NCI-H1417 (cell line): Measurements from ENCODE around the gene CCDC157.
"Not testable (repeated sequence)": the region's sequence is repeated elsewhere in the genome, so short reads cannot be mapped to it uniquely, and the experiment has no call there.

ENCODE experiments used
- DNase-seq, 3 experiments: peaks; one replicate each; lab custom pipeline; 2025; lab: John Stamatoyannopoulos, UW

Gene CCDC157

DNA sequence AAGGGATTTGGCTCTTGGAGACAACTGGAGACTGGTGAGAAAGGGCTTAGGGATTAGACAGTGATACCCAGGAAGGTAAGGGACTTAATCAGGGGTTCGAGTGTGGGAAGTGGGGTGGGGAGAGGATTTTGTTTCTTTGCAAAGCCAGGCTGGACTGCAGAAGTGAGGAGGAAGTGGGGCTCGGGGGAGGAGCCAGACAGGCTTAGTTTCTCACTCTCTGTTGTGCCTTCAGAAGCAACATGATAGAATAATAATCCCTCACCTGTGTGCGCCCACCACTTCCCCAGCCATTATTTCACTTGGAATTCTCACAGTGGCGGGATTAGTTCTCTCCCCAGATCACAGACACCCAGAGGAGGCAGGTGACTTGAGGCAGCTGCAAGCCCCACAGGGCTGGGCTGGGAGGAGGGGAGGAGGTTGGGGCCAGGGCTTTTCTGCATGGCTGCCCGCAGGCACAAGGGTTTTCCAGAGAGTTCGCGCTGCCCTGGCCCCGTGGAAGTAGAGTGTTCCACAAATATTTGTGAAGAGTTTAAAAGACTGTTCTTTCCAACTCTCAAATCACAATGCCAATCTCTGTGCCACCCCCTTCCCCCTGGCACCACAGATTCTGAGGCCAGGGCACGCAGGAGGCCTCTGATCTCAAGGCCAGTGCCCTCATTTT lies 36.0 kb downstream of the CCDC157 start:
- DNase-seq: peak in 2 of 3 experiments; percentile 3 to 8

- DNase-seq: no peak
These were observed 36.5 kb downstream of the CCDC157 start for GRCh38 chr22:30393322-30393680.

- DNase-seq: no peak
These were observed 37.1 kb downstream of the CCDC157 start for GRCh38 chr22:30393885-30394284.

- peak; percentile 26 to 54 (median 50) for DNase-seq
These were observed 40.3 kb downstream of the CCDC157 start, which contains the start of gene SEC14L2 for GRCh38 chr22:30396871-30397655. TSS of gene SEC14L2 (plus strand) at chr22:30397018. CDS start at chr22:30397117, 99 bp downstream.

DNA sequence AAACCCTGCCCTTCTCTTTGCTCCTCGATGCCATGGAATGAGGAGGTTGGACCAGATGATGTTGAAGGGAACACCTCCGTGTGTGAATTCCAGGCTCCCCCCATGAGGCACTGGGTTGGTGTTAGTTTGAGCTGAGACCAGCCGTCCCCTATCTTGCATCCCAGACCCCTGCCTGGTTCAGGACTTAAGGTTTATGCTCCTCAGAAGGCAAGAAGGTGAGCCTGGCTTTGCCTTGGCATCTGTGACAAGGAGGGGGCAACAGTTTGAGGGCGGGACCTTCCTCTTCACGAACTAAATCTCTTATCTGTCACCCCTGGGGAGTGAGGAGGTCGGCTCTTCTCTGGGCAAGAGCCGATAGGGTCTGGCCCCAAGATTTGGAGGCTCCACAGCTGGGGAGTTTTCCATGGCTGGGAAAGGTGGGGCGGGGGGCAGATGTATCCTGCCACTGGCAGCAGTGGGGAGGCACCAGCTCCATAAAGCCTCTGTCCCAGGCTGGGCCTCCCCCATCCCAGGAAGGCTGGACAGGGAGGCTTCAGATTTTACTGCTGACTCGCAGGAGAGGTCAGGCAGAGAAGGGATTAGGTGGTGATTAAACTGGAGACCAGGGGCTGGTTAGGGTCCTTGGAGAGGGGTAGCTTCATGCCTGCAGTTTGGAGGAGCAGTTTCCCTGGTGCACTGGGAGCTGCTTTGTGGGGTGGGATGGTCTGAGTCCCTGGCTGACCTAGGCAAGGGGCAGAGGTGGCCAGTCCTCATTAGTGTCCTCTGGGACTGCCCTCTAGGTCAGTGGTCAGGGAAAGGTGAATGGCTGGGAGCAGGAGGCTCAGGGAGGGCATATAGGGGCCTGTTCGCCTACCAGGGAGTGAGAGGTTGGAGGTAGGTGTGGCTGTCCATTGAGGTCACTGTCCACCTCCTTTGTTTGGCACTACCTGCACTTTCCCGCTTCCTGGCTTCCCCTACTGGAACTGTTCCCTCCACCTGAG lies 41.1 kb downstream of the CCDC157 start:
- DNase-seq: no peak

DNA sequence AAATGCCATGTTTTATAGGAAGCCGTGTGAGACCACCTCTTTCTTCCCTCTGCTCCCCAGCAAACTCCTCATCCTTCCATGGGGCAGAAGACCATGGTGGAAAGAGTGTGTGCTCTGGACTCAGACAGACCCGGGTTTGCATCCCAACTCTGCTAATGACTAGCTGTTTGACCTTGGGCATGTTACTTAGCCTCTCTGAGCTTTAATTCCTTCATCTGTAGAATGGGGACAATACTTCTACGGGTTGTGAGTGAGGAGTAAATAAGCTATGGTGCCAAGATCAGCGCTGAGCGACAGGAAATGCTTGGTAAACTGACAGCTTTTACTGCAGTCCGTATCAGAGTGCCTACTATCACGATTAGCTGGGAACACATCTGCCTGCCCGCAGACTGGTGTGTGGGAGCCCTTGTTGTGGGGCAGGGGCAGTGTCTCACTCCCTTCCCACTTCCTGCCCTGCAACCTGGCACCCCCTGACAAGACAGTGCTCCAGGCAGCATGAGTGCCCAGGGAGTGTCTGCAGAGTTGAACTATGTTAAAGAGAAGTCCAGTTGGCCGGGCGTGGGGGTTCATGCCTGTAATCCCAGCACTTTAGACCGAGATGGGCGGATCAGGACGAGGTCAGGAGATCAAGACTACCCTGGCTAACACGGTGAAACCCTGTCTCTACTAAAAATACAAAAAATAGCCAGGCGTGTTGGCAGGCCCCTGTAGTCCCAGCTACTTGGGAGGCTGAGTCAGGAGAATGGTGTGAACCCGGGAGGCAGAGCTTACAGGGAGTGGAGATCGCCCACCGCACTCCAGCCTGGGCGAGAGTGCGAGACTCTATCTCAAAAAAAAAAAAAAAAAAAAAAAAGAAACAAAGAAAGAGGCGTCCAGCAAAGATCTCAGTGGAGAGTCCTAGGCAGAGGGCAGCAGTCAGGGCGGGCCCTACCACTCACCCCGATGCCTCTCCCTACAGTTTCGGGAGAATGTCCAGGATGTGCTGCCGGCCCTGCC lies 42.2 kb downstream of the CCDC157 start:
- DNase-seq: no peak

DNA sequence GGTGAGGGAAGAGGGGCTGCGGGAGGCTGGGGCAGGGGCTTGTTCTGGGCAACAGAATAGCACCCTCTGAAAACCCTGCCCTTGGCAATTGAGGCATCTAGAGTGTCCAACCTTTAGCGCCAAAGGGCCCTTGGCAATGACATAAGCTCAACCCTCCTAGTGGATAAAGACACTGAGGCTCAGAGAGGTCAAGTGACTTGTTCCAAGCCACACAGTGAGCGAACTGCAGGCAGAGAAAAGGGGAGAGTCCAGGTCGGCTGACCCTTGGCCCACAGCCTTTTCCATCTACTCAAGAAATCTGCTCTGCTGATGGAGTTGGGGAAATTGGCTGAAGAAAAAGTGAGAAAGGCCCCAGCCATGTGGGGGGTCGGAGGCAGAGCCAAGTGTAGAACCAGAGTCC lies 42.9 kb downstream of the CCDC157 start:
- no peak for DNase-seq

DNA sequence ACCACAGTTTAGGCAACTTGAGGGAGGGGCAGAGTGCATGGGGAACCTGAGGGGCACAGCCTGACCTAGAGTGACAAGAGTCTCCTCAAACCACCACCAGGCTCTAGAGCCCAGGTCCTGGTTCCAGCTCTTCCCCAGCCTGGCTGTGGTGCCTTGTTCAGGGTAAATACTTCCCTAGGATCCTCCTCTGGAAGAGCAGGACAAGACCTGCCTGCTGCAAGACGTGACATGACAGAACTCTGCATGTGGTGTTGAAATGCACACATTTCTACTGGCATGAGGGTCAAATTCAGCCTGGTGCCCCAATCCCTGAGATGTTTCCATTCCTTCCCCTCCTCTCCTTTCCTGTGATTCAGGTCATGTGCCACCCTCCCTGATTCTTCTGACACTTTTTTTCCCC lies 43.4 kb downstream of the CCDC157 start:
- no peak for DNase-seq

- not testable (repeated sequence) for DNase-seq
These were observed 44.2 kb downstream of the CCDC157 start for GRCh38 chr22:30401024-30401423.

DNA sequence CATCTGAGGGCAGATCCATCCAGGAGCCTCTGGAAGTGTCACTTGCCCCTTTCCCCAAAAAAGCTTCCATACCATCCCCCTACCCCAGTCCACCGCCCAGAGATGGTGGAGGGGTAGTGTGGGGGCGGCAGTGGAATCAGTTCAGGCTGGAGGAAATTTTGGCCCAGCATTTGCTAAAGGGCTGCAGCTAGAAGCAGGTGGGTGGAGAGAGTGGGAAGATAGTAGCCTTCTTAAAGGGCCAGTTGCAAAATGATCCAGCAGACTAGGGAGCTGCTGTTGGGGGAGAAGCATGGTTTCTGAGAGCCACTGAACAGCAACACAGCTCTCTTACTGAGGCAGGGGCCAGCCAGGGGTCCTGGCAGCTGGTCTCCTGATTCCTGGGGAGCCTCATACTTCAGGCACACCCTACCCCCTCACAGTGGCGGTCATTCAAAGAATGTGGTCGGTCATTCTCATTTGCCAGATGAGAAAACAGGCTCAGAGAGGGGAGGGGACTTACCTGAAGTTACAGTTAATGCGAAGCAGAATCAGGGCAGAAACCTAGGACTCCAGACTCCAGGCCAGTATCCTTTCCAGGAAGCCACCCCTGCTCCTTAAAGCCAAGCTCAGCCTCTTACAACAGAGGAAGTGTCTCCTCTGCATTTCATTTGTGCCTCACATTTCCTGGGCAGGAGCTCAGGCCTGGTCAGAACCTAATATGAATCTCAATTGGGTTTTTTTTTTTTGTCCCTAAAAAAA lies 45.4 kb downstream of the CCDC157 start:
- DNase-seq: no peak

GRCh38 chr22:30402766-30403104 lies 45.9 kb downstream of the CCDC157 start:
- DNase-seq: not testable (repeated sequence)

DNA sequence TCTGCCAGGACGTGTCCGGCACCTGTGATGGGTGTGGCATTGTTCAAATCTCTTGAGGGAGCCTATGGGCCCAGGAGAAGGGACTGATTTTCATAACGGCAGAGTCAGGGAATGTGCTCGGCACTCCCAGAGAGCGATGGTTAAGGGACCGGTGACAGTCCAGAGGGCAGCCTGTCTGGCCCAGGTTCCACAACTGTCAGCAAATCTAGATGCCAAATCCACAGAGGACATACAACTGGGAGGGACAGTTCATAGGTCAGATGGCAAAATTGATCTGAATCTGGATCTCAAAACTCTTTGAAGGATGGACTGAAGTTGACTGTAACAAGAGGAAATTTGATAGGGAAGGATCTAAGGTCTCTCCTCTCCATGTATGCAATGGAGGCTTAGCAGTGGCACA lies 47.5 kb downstream of the CCDC157 start:
- no peak for DNase-seq

- DNase-seq: no peak
These were observed 48.9 kb downstream of the CCDC157 start for GRCh38 chr22:30405731-30406130.

GRCh38 chr22:30406400-30406799 lies 49.6 kb downstream of the CCDC157 start:
- DNase-seq: no peak

DNA sequence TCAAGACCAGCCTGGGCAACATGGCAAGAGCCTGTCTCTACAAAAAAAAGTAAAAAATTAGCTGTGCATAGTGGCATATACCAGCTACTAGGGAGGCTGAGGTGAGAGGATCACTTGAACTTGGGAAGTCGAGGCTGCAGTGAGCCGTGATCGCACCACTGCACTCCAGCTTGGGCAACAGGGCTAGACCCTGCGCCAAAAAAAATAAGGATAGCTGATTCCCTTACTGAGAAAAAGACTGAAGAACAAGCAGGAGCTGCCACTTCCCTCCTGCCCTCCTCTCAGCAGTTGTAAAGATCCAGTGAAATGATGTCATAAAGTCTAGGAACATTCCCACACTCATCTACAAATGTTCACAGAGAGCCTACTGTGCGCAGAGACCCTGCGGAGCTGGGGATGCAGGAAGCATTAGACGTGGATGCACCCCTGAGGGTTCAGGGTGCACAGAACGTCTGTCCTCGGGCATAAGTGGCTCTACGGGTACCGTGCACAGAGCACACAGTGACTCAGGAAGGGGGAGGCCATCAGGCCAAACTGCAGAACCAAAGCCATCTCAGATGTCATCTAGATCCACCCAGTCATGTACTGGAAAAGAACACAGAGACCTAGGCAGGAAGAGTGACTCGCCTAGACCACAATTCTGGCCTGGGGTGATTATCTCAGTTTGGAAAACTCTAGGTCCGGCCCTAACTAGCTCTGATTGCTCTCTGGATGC lies 51.7 kb downstream of the CCDC157 start:
- DNase-seq: no peak

DNA sequence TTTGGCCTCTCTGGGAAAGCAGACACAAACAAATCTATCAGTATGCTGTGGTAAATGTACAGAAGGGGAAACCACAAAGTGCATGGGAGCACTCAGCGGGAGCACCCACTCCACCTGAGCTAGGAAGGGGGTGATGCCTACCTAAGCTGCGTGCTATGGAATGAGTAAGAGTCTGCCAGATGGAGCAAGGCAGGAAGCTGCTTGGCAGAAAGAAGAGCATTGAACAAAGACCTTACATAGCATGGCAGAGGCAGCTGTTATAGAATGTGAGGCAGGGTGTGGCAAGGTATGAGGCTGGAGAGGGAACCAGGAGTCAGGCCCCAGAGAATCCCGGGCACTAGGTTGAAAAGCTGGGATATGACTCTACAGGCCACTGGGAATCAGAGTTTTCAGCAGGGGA lies 55.0 kb downstream of the CCDC157 start:
- no peak for DNase-seq

- DNase-seq: no peak
These were observed 56.2 kb downstream of the CCDC157 start for GRCh38 chr22:30413001-30413400.

- DNase-seq: no peak
These were observed 57.1 kb downstream of the CCDC157 start for GRCh38 chr22:30413745-30414524.

- no peak for DNase-seq
These were observed 57.8 kb downstream of the CCDC157 start for GRCh38 chr22:30414525-30415047.
